GM21737 (cell line): ENCODE results near the gene MMGT1.

ENCODE experiments used
- ATAC-seq: cut with Tn5 transposase; IDR thresholded peaks from one replicate; pipeline ENCODE4 v1.9.1; 2021; ENCODE audit warnings: mild to moderate bottlenecking, moderate library complexity; ENCODE audit not compliant: unreplicated experiment

Gene MMGT1

GRCh38 chrX:135973548-135974278 is at the start of gene MMGT1:
TSS of gene MMGT1 (minus strand) at chrX:135973988. CDS start at chrX:135973675, 313 bp downstream.
- ATAC-seq = peak; percentile 79

GRCh38 chrX:136021903-136022302 is 48.1 kb upstream of the MMGT1 start:
- no peak for ATAC-seq

- ATAC-seq = no peak
Observed at GRCh38 chrX:136021160-136021559, 47.4 kb upstream of the MMGT1 start.

GRCh38 chrX:136019226-136019625 is 45.4 kb upstream of the MMGT1 start:
- ATAC-seq = no peak

GRCh38 chrX:136016881-136017280 is 43.1 kb upstream of the MMGT1 start:
- ATAC-seq = no peak

- no peak for ATAC-seq
Observed at GRCh38 chrX:136015016-136015415, 41.2 kb upstream of the MMGT1 start.

GRCh38 chrX:135988245-135988644 is 14.5 kb upstream of the MMGT1 start:
- ATAC-seq = no peak

GRCh38 chrX:135985973-135986310 is 12.2 kb upstream of the MMGT1 start:
- ATAC-seq = no peak

- ATAC-seq = peak; percentile 97
Observed at GRCh38 chrX:135985157-135985972, 11.6 kb upstream of the MMGT1 start, which contains the start of gene SLC9A6. TSS of gene SLC9A6 (plus strand) at chrX:135985435. CDS start at chrX:135985659, 224 bp downstream.

GRCh38 chrX:135984791-135985156 is 11.0 kb upstream of the MMGT1 start:
- ATAC-seq = peak; percentile 20

GRCh38 chrX:135984256-135984655 is 10.5 kb upstream of the MMGT1 start:
- ATAC-seq = no peak

- ATAC-seq = no peak
Observed at GRCh38 chrX:135982860-135983259, 9.1 kb upstream of the MMGT1 start.

- ATAC-seq = no peak
Observed at GRCh38 chrX:135981668-135982067, 7.9 kb upstream of the MMGT1 start.

GRCh38 chrX:135981010-135981409 is 7.2 kb upstream of the MMGT1 start:
- ATAC-seq = no peak

- no peak for ATAC-seq
Observed at GRCh38 chrX:135977611-135978010, 3.8 kb upstream of the MMGT1 start.

GRCh38 chrX:135975421-135975820 is 1.6 kb upstream of the MMGT1 start:
- ATAC-seq = no peak

GRCh38 chrX:135974279-135974856 is 580 bp upstream of the MMGT1 start:
- ATAC-seq = no peak

GRCh38 chrX:135973025-135973547 is 702 bp downstream of the MMGT1 start:
- ATAC-seq = no peak

GRCh38 chrX:135951291-135951690 is 22.5 kb downstream of the MMGT1 start:
- no peak for ATAC-seq

- no peak for ATAC-seq
Observed at GRCh38 chrX:135944486-135944885, 29.3 kb downstream of the MMGT1 start.

- ATAC-seq = no peak
Observed at GRCh38 chrX:135931644-135932487, 41.9 kb downstream of the MMGT1 start.
